ENCODE results near the gene EXTL2. TPM values are rescaled to one million over a fixed set of nuclear protein-coding genes. Genes with fewer than 3 reads are reported as not detected.

The EXTL2 gene
- total RNA-seq, 1 experiment from 2014 or later: 13.8 TPM

GRCh38 chr1:100924991-100925390 lies 30.3 kb upstream of the EXTL2 start:
- Mint-ChIP-seq H3K27ac (ENCODE audit: unreplicated experiment) (no peak overlapping the region), H3K4me3 (ENCODE audit: low read depth, unreplicated experiment) (no peak overlapping the region), H3K36me3 (ENCODE audit: insufficient read depth, unreplicated experiment) (peaks cover 18% of the 10 kb centered on the region), H3K9me3 (ENCODE audit: low read depth, unreplicated experiment) (no peaks in the 10 kb centered on the region), H3K27me3 (ENCODE audit: unreplicated experiment) (no peaks in the 10 kb centered on the region), H3K4me1 (ENCODE audit: low read depth, unreplicated experiment) (no peaks in the 10 kb centered on the region)
- TF ChIP-seq CTCF (IDR thresholded peaks at IDR 0.05; ENCODE audit: unreplicated experiment): no peak
- no peak for DNase-seq
- intact Hi-C loops (cut with micrococcal nuclease; ENCODE audit: unreplicated experiment): loop anchor here (5.0 to 10.0 kb wide), 2 partner anchors 100 to 432 kb away; partner anchors contain the start of gene DPH5
- no TSS peak for BruUV-seq (replicated peaks)
- CTCF ChIA-PET: no interaction called here

- TF ChIP-seq CTCF (IDR thresholded peaks at IDR 0.05; ENCODE audit: unreplicated experiment): no peak
- CTCF ChIA-PET: no interaction called here
- BruUV-seq (replicated peaks): no TSS peak
- Mint-ChIP-seq H3K27ac (ENCODE audit: unreplicated experiment) (no peak overlapping the region), H3K9me3 (ENCODE audit: low read depth, unreplicated experiment) (no peaks in the 10 kb centered on the region), H3K4me1 (ENCODE audit: low read depth, unreplicated experiment) (no peaks in the 10 kb centered on the region), H3K36me3 (ENCODE audit: insufficient read depth, unreplicated experiment) (peaks cover 18% of the 10 kb centered on the region), H3K4me3 (ENCODE audit: low read depth, unreplicated experiment) (no peak overlapping the region), H3K27me3 (ENCODE audit: unreplicated experiment) (no peaks in the 10 kb centered on the region)
- intact Hi-C loops (cut with micrococcal nuclease; ENCODE audit: unreplicated experiment): loop anchor here (5.0 to 10.0 kb wide), 2 partner anchors 101 to 433 kb away; partner anchors contain the start of gene DPH5
- DNase-seq: no peak
Observed at GRCh38 chr1:100924212-100924611, 29.6 kb upstream of the EXTL2 start.

- TF ChIP-seq CTCF (IDR thresholded peaks at IDR 0.05; ENCODE audit: unreplicated experiment): no peak
- H3K36me3 Mint-ChIP-seq (ENCODE audit: insufficient read depth, unreplicated experiment): peaks cover 24% of the 10 kb centered on the region
- no peaks in the 10 kb centered on the region for H3K27me3 Mint-ChIP-seq (ENCODE audit: unreplicated experiment)
- no peak overlapping the region for H3K27ac Mint-ChIP-seq (ENCODE audit: unreplicated experiment)
- CTCF ChIA-PET: no interaction called here
- peak; percentile 9 for DNase-seq
- intact Hi-C loops (cut with micrococcal nuclease; ENCODE audit: unreplicated experiment): loop anchor here (1.0 to 10.0 kb wide), 4 partner anchors 104 to 436 kb away; partner anchors contain the start of gene DPH5
- H3K4me3 Mint-ChIP-seq (ENCODE audit: low read depth, unreplicated experiment): no peak overlapping the region
- BruUV-seq (replicated peaks): no TSS peak
- H3K4me1 Mint-ChIP-seq (ENCODE audit: low read depth, unreplicated experiment): no peaks in the 10 kb centered on the region
- no peaks in the 10 kb centered on the region for H3K9me3 Mint-ChIP-seq (ENCODE audit: low read depth, unreplicated experiment)
Observed at GRCh38 chr1:100921110-100921706, 26.6 kb upstream of the EXTL2 start.

- no peak overlapping the region for H3K4me3 Mint-ChIP-seq (ENCODE audit: low read depth, unreplicated experiment)
- H3K27me3 Mint-ChIP-seq (ENCODE audit: unreplicated experiment): no peaks in the 10 kb centered on the region
- no peak for TF ChIP-seq CTCF (IDR thresholded peaks at IDR 0.05; ENCODE audit: unreplicated experiment)
- no peak overlapping the region for H3K27ac Mint-ChIP-seq (ENCODE audit: unreplicated experiment)
- H3K9me3 Mint-ChIP-seq (ENCODE audit: low read depth, unreplicated experiment): no peaks in the 10 kb centered on the region
- CTCF ChIA-PET: no interaction called here
- intact Hi-C loops (cut with micrococcal nuclease; ENCODE audit: unreplicated experiment): no loop called here
- DNase-seq: no peak
- no TSS peak for BruUV-seq (replicated peaks)
- peaks cover 8% of the 10 kb centered on the region for H3K4me1 Mint-ChIP-seq (ENCODE audit: low read depth, unreplicated experiment)
- peaks cover 26% of the 10 kb centered on the region for H3K36me3 Mint-ChIP-seq (ENCODE audit: insufficient read depth, unreplicated experiment)
Observed at GRCh38 chr1:100912019-100912418, 17.4 kb upstream of the EXTL2 start.

All from Calu3 (cell line).